ENCODE data around the gene NT5C.

NT5C gene

DNA sequence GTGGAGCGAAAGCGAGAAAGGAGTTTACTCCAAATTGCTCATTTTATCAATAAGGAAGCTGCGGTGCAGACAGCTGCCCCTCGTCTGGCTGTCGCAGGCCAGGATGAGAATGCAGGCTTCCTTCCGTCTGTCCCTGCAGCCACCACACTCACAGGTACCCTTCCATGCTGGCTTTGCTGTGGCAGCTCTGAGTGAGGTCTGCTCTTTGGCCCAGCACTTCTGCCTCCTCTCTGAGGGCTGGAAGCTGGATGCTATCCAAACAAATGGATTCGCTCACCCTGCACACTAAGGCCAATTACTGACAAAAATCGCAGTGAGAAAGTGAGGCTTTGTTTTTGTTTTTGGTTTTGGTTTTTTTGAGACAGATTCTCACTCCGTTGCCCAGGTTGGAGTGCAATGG lies 14.8 kb downstream of the NT5C start:
- DNase-seq (ENCODE audit: low read depth), result no peak

DNA sequence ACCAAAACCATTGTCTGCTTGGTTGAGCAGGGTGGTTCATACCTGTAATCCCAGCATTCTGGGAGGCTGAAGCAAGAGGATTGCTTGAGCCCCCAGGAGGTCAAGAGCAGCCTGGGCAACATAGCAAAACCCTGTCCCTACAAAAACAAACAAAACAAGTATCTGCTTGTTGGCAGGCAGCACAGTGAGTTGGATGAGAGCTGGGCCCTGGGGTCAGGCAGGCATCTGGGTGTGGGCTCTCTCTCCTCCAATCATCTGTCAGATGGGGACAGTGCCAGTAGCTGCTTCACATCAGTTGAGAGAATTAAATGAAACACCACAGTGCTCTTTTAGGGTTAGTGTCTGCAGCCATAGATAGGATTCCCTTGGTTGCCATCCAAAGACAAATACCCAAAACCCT lies 16.0 kb downstream of the NT5C start:
- no peak for DNase-seq (ENCODE audit: low read depth)

DNA sequence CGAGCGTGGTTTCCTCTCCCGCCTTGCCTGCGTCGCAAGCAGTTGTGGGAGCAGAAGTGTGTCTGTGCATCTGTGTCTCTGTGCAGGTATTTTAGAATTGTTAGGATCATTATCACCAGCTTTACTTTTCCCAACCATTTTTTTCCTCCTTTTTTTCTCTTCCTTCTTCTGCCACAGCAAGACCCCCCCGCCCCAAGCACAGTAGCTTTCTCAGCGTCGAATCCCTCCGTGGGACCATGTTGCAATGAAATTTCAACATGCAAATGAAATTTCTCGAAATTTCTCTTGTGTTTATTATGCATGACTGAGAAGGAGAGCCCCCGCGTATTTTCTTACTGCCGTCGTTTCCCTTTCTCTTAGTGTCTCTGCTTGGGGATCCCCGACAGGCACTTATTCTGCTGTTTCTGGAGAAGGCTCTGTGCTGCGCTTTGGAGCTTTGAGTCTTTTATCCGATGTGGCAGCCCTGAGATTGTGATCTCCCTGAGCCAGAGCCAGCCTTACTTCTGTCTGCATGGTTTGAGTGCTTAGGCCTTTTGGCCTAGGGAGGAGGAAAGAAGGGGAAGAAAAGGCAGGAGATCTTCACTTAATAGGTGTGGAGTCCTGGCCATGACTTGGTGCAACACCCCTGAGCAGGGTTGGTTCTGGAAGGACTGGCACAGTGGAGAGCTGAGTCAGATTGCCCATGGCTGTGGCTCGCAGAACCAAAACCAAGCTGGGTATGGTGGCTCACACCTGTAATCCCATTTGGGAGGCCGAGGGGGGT lies 16.8 kb downstream of the NT5C start:
- DNase-seq (ENCODE audit: low read depth), result no peak

DNA sequence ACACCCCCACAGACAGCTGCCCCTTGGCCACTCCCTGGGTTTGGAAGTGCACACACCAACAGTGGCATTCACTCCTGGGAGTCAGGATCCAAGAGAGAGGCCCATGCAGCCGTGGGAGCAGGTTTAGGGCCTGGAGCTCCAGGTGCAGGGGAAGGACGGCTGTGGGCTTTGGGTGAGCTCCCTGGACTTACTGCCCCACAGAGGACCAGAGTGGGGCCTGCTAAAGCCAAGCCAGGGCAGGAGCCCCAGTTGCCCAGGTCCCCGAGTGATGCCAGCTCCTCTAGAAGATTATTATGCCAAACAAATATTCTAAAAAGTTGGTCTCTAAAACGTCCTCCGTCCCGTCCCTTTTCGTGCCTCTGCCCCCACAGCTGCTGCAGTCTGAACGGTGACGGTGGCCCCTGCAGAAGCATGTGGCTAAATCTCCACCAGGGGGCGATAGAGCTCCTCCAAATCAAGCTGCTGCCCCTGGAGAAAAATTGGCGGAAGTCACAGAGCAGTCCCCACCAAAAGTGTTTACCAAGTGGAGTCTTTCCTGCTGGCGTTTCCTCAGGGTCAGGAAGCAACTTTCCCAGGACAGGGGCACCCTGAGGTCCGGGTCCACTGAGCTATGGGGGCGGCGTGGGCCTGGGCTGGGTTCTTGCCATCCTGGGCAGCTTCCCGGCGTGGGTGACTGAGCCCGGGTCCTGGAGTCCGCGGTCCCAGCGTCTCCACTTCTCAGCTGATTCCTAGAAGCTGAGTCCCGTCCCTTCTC lies 17.6 kb downstream of the NT5C start:
- peak; percentile 75 for DNase-seq (ENCODE audit: low read depth)

DNA sequence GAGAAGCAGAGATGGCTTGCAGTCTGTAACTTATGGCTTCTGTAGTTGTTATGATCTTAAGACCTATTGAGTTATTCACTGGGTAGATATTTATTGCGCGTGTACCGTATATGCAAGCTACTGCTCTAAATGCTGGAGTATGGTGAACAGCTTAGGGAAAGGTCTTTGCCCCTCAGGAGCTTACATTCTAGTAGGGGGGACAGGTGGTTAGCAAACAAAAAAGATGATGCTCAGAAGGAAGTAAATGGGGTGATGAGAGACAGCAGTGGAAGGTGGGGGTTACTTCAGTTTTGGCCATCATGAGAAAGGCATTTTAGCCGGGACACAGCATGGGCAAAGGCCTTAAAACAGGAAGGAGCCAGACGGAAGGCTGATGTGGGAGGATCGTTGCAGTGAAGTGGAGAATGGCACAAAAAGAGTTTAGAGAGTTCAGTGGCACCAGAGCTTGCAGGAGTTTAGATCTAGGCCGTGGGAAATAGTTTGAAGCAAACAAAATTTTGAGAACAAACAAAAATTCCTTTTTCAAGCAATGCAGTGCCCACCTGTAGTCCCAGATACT lies 19.7 kb downstream of the NT5C start:
- DNase-seq (ENCODE audit: low read depth), result no peak

DNA sequence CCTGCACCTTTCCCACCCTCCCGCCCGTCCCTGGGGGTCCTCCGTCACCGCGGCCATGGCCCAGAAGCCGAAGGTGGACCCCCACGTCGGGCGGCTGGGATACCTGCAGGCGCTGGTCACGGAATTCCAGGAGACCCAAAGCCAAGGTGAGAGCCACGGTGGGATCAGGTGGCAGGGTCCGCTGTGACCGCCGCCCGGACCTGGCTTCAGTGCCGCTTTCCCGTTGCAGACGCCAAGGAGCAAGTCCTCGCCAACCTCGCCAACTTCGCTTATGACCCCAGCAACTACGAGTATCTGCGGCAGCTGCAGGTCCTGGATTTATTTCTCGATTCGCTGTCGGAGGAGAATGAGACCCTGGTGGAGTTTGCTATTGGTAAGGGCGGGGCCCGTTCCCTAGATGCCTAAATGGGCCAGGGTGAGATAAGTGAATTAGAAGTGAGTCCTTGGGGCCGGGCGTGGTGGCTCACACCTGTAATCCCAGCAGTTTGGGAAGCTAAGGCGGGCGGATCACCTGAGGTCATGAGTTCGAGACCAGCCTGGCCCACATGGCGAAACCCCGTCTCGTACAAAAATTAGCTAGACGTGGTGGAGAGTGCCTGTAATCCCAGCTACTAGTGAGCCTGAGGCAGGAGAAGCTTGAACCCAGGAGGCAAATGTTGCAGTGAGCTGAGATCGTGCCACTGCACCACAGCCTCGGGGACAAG lies 21.2 kb downstream of the NT5C start:
- DNase-seq (ENCODE audit: low read depth), result no peak

DNA sequence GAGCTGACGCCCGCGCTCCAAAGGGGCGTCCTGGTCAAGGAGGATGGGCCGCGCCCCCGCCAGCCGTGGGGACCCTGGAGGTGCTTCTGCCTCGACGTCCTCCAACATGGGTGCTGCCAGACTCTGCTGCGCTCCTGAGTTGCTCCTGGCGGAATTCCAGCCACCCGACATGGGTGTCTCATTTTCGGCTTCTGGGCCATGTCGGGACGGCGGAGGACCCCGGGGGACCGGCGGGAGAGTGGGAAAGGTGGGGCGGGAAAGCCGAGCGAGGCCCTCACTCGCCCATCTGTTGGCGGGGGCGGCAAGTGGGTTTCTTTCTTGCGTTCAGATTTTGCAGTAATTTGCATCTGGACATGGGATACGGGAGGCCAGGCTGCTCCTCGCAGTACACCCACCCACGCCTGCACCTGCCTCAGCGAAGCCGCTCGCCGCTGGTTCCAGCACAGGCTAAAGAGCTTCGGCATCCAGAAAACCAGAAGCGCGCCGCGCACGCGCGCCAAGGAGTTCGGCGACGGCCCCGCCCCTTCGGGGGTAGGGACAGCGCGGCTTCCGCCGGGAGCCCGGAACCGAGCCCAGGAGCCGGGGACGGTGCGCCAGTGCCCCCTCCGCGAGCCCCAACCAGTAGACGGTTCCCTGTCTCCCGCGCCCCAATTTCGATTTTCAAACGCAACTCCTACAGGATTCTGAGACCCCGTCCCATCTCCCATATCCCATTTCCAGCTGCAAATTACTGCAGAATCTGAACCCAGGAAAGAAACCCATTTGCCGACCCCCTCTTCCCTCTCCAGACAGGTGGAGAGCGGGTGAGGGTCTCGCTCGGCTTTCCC lies 21.9 kb downstream of the NT5C start, which contains the start of gene ARMC7:
ARMC7 (plus strand) TSS at position 563 of the 827 bp plus-strand sequence. CDS start 320 bp downstream, outside the sequence.
- DNase-seq (ENCODE audit: low read depth), result peak; percentile 84

DNA sequence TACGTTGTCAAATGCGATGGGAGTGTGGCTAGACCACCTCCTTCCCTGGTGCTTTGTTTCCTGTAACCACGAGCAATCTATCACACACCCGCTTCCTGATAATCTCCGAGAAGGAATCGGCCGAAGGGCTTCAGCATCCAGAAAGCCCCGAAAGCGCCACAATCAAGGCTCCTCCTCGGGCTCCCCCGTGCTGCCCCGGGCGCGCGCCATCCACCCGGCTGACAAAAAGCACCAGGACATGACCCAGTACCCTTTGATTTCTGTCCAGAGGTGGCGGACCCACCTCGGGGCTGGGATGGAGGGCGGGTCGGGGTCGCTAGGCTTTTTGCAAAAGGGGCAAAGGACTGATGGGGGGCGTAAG lies 22.5 kb downstream of the NT5C start:
- DNase-seq (ENCODE audit: low read depth), result no peak

DNA sequence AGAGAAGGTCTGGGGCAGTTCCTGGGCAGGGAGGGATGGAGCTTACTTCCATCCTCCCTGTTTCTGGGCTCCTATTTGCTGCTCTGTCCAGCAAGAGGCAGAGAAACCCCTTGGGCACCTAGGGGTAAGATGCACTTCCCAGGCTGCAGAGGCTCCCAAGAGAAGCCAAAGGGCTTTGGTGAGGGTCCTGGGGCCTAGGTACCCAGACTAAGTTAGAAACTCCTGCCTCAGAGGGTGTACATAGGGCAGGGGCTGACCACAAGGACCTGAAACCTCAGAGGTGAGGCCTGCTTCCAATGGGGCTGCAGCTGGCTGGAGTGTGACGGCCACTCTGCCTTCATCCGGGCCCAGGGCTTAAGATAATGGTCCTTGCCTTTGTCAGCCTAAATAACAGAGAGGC lies 23.3 kb downstream of the NT5C start:
- DNase-seq (ENCODE audit: low read depth), result no peak

DNA sequence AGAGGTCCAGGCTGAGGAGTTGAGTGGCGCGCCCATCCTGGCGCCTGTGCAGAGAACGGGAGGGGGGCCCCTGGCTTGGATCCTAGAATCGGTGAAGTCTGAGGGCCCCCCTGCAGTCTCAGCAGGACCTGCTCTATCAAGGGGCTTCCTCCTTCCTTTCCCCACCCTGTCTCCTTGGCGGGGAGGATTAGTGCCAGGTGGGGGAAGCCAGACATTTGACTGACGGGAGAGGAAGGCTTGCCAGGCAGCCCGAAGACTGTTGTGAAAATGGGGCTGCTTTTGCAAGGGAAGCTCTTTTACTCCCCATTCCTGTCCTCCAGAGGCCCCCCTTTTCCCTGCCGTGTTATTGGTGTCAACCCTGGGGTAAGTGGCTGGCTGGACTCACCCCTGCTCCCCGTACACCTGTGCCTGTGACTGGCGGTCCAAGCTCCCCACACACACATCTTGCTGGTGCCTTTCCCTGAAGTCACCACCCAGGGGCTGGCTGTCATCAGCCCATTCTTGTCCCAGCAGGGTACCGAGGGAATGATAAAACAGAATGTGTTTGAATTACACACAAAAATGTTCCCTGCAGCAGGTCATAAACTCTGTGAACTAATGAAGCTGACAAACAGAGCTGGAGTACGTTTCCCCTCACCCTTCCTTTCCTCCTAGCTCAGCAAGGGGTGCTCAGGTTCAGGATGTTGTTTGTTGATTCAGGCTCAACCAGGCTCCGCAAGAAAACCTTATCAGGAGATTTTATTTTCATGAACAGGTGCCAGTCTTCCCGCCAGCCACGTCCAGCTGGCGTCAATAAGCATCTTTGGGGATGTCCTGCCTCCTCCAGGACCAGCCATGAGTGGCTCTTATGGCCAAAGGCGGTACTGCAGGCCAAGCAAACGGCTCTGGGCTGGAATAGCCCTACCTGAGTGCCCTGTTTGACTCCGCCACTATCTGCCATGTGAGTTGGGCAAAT lies 26.1 kb downstream of the NT5C start:
- no peak for DNase-seq (ENCODE audit: low read depth)

DNA sequence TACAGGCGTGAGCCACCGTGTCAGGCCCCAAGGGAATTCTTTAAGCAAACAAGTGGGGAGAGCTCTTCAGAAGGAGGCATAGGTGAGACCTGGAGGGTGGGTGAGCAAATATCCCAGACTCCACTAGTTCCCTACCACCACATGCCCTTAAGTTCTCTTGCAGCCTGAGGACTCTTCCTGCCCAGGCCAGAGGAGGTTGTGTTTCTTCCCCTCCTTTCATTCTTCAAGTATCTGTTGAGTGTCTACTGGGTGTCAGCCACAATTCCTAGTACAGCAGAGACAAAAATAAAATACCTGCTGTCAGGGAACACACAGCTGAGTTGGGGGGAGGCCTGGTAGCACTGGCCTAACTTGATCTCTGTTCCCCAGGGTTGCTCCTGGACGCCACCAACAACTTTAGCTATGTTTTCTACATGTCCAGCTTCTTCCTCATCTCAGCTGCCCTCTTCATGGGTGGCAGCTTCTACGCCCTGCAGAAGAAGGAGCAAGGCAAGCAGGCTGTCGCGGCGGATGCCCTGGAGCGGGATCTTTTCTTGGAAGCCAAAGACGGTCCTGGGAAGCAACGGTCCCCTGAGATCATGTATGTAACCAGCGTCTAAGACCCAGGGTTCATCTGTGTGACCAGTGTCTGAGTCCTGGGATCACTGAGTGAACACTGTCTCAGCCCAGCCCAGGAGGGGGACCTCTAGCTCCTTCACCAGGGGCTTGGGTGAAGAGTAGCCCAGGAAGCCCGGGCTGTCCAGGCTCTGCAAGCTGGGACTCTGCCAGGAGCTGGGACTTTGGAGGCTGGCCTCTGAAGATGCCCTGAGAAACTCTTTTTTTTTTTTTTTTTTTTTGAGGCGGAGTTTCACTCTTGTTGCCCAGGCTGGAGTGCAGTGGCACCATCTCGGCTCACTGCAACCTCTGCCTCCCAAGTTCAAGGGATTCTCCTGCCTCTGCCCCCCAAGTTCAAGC lies 27.7 kb downstream of the NT5C start:
- no peak for DNase-seq (ENCODE audit: low read depth)

DNA sequence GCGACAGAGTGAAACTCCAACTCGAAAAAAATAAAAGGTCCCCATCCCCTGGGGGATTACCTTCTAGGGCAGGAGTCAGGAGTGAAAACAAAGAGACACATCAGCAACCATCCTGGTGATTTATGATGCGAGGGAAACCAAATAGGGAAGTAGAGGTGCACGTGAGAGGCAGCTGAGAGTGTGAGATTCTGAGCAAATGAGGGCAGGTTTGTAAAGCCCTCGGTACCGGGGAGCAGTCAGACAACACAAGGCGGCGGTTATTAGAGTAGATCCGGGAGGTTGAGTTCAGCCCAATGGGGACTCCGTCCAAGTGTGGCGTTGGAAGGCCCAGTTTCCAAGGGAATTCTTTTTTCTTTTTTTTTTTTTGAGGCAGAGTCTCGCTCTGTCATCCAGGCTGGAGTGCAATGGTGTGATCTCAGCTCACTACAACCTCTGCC lies 29.1 kb downstream of the NT5C start:
- no peak for DNase-seq (ENCODE audit: low read depth)

DNA sequence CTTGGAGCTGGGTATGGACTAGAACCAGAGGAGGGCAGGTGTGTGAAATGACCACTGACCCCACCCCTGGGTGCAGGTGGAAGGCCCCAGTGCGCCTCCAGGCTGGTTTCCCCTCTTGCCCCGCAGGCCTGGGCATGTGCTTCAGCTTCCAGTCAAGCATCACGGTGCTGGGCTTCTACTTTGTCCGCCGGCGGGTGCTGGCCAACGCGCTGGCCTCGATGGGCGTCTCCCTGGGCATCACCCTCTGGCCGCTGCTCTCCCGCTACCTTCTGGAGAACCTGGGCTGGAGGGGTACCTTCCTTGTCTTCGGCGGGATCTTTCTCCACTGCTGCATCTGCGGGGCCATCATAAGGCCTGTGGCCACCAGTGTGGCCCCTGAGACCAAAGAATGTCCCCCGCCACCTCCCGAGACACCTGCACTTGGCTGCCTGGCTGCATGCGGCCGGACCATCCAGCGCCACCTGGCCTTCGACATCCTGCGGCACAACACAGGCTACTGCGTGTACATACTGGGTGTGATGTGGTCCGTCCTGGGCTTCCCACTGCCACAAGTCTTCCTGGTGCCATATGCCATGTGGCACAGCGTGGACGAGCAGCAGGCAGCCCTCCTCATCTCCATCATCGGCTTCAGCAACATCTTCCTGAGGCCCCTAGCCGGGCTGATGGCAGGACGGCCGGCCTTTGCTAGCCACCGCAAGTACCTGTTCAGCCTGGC lies 31.5 kb downstream of the NT5C start:
- DNase-seq (ENCODE audit: low read depth), result no peak

DNA sequence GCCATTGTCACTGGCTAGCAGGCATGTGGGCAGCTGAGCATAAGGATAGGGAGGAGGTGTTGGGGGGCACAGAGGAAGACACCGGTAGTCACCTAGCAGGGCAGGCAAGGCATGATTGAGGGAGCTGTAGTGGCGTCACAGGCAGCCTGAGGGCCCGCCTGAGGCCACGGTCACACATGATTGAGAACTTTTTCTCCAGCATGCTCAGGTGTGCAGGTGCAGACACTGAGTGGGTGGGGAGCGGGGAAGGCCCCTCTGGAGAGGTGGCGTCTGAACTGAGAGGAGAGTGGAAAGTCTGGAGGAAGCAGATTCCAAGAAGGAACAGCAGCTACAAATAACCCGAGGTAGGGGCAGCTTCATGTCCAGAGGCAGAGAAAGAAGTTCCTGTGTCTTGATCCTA lies 32.7 kb downstream of the NT5C start:
- DNase-seq (ENCODE audit: low read depth), result no peak

DNA sequence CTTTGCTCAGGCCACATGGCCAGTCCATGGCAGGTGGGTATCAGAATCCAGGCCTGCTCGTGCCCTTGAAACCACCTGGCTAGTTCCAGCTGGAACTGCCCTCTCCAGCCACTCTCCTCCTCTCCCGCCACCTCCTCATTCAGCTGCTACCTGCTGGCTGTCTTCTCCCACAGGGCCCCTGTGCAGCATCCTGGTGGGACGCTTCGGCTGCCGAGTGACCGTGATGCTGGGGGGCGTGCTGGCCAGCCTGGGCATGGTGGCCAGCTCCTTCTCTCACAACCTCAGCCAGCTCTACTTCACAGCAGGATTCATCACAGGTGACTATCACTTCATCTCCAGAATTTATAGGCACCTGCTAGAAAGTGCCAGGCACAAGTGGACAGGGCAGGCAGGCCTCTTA lies 33.7 kb downstream of the NT5C start:
- DNase-seq (ENCODE audit: low read depth), result no peak

DNA sequence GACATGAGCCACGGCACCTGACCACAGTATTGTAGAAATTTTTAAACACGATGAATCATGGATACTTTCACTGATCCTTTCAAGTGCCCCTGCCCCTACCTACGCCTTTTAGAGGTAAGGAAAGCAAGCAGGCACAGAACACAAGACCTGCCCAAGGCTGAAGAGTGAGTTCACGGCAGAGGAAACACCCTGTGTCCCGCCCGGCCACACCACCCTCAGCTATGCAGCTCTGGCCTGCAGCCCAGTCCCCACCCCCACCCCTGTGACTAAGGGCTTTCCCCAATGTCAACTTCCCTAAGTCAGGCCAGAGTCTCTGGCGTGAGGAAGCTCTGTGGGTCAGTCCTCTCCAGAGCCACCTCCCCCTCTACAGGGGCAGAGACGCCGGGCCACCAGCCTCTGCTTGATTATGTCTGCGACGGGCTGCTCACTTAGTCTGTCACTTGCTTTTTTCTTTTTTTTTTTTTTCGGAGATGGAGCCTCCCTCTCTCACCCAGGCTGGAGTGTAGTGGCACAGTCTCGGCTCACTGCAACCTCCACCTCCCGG lies 35.4 kb downstream of the NT5C start:
- no peak for DNase-seq (ENCODE audit: low read depth)

DNA sequence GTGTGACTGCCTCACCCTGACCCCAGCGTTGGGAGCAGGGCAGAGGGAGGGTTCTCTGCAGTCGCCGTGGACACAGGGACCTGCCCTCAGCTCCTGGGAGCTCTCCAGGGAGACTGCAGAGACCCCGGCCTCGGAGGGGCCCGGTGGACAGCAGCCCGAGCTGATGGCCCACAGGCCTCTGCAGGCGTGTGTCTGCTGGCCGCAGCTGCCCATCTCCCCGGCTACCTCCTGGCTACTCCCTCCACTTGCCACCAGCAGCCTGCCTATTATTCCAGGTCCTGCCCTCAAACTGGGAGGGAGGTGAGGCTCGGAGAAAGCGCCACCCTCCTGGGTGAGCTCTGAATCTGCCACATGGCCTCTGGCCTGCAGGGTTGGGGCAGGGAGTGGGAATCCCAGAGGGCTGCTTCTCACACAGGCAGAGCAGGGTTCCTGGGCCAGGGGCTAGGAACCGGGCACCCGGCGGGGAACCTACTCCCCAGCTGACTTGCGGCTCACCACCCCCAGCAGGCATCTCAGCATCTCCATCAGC lies 36.6 kb downstream of the NT5C start:
- no peak for DNase-seq (ENCODE audit: low read depth)

DNA sequence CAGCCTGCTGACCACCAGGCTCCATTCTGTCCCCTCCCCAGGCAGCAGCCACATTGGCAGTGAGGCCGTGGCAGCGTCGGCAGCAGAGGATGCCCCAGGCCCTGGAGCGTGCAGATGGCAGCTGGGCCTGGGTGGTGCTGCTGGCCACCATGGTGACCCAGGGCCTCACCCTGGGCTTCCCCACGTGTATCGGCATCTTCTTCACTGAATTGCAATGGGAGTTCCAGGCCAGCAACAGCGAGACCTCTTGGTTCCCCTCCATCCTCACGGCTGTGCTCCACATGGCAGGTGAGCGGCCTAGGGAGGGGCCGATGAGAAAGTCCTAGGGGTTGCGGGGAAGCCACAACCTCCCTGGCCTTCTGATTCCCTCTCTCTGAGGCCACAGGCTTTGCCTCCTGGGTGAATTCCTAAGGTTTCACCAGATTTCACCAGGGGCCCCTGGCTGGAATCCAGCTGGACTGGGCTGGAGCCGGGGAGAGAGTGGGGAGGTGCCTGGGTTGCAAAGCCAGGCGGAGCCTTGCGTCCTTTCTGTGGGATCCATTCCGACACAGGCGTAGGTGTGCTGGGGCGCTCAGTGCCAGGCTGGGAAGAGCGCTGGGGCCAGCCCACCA lies 37.9 kb downstream of the NT5C start:
- no peak for DNase-seq (ENCODE audit: low read depth)
